HEK293T (cell line): ENCODE data around the gene INPP5A.

Experiments
- CTCF ChIA-PET: fragments of 350-600 bp; formaldehyde crosslinking; extraction: SDS; loops from one replicate; lab custom pipeline; 2021; ENCODE audit warnings: antibody characterized with exemption, inconsistent platforms; lab: Yijun Ruan, JAX
- POLR2A ChIA-PET: fragments of 350-600 bp; formaldehyde crosslinking; extraction: SDS; loops from one replicate; lab custom pipeline; 2020; ENCODE audit warnings: antibody characterized with exemption, inconsistent platforms; lab: Yijun Ruan, JAX
- DNase-seq: peaks from one replicate; pipeline ENCODE4 v3.0.0; 2012; ENCODE audit warnings: mixed read lengths; ENCODE audit errors: extremely low spot score
- ARNT ChIP-seq: fragments of 450-650 bp; IDR thresholded peaks from 2 replicates; pipeline ENCODE4 v1.6.1; 2017; ENCODE audit warnings: mild to moderate bottlenecking
- BHLHE40 ChIP-seq: fragments of 450-650 bp; IDR thresholded peaks from 2 replicates; pipeline ENCODE4 v1.6.1; 2016; ENCODE audit warnings: mild to moderate bottlenecking, moderate library complexity, borderline replicate concordance
- CTBP1 ChIP-seq: fragments of 450-650 bp; IDR thresholded peaks from 2 replicates; pipeline ENCODE4 v1.6.1; 2016; ENCODE audit warnings: borderline replicate concordance
- ELF4 ChIP-seq: fragments of 450-650 bp; IDR thresholded peaks from 2 replicates; pipeline ENCODE4 v1.6.1; 2017; ENCODE audit warnings: antibody characterized with exemption
- FOXA1 ChIP-seq: fragments of 450-650 bp; IDR thresholded peaks from 2 replicates; pipeline ENCODE4 v1.6.1; 2016; ENCODE audit warnings: mild to moderate bottlenecking
- FOXK2 ChIP-seq: fragments of 450-650 bp; IDR thresholded peaks from 2 replicates; pipeline ENCODE4 v1.6.1; 2016; ENCODE audit warnings: mild to moderate bottlenecking
- FOXM1 ChIP-seq: fragments of 450-650 bp; IDR thresholded peaks from 2 replicates; pipeline ENCODE4 v1.6.1; 2017; ENCODE audit warnings: mild to moderate bottlenecking, borderline replicate concordance
- HDGF ChIP-seq: fragments of 450-650 bp; IDR thresholded peaks from 2 replicates; pipeline ENCODE4 v1.6.1; 2017; ENCODE audit warnings: antibody characterized with exemption, borderline replicate concordance
- L3MBTL2 ChIP-seq: fragments of 450-650 bp; conservative IDR thresholded peaks from 2 replicates; pipeline ENCODE4 v1.6.1; 2016; ENCODE audit warnings: mild to moderate bottlenecking
- LEF1 ChIP-seq: fragments of 450-650 bp; IDR thresholded peaks from 2 replicates; pipeline ENCODE4 v1.6.1; 2017; ENCODE audit warnings: mild to moderate bottlenecking, borderline replicate concordance
- NFRKB ChIP-seq: fragments of 450-650 bp; IDR thresholded peaks from 2 replicates; pipeline ENCODE4 v1.6.1; 2016; ENCODE audit warnings: mild to moderate bottlenecking, moderate library complexity
- SP1 ChIP-seq: fragments of 450-650 bp; IDR thresholded peaks from 2 replicates; pipeline ENCODE4 v1.6.1; 2017
- SUZ12 ChIP-seq: fragments of 450-650 bp; IDR thresholded peaks from 2 replicates; pipeline ENCODE4 v1.6.1; 2016; ENCODE audit warnings: mild to moderate bottlenecking
- TARDBP ChIP-seq: fragments of 450-650 bp; IDR thresholded peaks from 2 replicates; pipeline ENCODE4 v1.6.1; 2016
- ZNF384 ChIP-seq: fragments of 450-650 bp; IDR thresholded peaks from 2 replicates; pipeline ENCODE4 v1.6.1; 2016
- TF ChIP-seq, protein P1 (sequence below): fragments of 450-650 bp; IDR thresholded peaks from 2 replicates; pipeline ENCODE4 v1.6.1; 2016

Gene INPP5A

DNA sequence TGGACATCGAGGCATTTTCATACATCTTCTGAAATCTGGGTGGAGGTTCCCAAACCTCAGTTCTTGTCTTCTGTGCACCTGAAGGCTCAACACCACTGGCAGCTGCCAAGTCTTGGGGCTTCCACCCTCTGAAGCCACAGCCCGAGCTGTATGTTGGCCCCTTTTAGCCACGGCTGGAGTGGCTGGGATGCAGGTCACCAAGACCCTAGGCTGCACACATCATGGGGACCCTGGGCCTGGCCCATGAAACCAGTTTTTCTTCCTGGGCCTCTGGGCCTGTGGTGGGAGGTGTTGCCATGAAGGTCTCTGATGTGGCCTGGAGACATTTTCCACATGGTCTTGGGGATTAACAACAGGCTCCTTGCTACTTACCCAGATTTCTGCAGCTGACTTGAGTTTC, 62.1 kb downstream of the INPP5A start:
- no peak for TF ChIP-seq LEF1
- no peak for TF ChIP-seq CTBP1
- POLR2A ChIA-PET: no interaction called here
- no peak for DNase-seq
- CTCF ChIA-PET: no interaction called here

DNA sequence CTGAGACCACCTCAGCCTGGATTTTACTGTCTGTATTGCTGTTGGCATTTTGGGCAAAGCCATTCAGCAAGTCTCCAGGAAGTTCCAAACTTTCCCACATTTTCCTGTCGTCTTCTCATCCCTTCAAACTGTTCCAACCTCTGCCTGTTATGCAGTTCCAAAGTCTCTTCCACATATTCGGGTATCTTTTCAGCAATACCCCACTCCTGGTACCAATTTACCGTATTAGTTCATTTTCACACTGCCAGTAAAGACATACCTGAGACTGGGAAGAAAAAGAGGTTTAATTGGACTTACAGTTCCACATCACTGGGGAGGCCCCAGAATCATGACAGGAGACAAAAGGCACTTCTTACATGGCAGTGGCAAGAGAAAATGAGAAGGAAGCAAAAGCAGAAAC, 62.8 kb downstream of the INPP5A start:
- CTCF ChIA-PET: no interaction called here
- no peak for DNase-seq
- POLR2A ChIA-PET: no interaction called here
- TF ChIP-seq ELF4 (no peak), HDGF (no peak), L3MBTL2 (no peak), FOXA1 (no peak), BHLHE40 (no peak), SUZ12 (no peak)
- TF ChIP-seq, protein P1, sequence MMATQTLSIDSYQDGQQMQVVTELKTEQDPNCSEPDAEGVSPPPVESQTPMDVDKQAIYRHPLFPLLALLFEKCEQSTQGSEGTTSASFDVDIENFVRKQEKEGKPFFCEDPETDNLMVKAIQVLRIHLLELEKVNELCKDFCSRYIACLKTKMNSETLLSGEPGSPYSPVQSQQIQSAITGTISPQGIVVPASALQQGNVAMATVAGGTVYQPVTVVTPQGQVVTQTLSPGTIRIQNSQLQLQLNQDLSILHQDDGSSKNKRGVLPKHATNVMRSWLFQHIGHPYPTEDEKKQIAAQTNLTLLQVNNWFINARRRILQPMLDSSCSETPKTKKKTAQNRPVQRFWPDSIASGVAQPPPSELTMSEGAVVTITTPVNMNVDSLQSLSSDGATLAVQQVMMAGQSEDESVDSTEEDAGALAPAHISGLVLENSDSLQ: no peak

DNA sequence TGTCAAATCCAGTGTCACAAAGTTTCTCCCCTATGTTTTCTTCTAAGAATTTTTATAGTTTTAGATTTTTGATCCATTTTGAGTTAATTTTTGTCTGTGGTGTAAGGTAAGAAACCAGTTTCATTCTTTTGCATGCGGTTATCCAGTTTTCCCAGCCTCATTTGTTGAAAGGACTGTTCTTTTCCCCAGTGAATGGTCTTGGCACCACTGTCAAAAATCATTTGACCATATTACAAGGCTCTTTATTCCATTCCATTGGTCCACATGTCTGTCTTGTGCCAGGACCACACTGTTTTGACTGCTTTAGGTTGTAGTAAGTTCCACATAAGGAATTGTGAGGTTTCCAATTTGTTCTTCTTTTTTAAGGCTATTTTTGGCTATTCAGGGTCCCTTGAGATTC, 64.0 kb downstream of the INPP5A start:
- no peak for TF ChIP-seq TARDBP
- no peak for TF ChIP-seq FOXK2
- TF ChIP-seq HDGF: no peak
- POLR2A ChIA-PET: no interaction called here
- DNase-seq: no peak
- CTCF ChIA-PET: no interaction called here

DNA sequence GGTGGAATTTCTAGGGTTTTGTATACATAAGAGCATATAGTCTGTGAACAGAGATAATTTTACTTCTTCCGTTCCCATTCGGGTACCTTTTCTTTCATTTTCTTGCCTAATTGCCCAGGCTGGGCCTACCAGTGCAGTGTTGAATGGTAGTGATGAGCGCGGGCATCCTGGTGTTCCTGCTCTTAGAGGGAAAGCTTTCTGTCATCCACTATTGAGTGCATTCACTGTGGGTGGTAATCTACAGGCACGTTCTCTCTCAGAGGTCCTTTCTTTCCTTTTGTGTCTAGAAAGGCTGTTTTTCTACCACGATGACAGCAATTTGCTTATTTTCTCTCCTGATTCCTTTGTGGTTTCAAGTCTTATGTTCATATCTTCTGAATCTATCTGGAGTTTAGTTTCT, 65.0 kb downstream of the INPP5A start:
- CTCF ChIA-PET: no interaction called here
- DNase-seq: no peak
- POLR2A ChIA-PET: no interaction called here
- no peak for TF ChIP-seq L3MBTL2
- TF ChIP-seq HDGF: no peak
- TF ChIP-seq SP1: no peak
- TF ChIP-seq NFRKB: no peak
- no peak for TF ChIP-seq ZNF384
- no peak for TF ChIP-seq FOXA1
- TF ChIP-seq LEF1: no peak
- TF ChIP-seq, protein P1: no peak
- no peak for TF ChIP-seq FOXK2
- TF ChIP-seq TARDBP: no peak
- no peak for TF ChIP-seq ELF4
- TF ChIP-seq FOXM1: no peak
- TF ChIP-seq BHLHE40: no peak
- TF ChIP-seq CTBP1: no peak
- TF ChIP-seq SUZ12: no peak
- no peak for TF ChIP-seq ARNT

DNA sequence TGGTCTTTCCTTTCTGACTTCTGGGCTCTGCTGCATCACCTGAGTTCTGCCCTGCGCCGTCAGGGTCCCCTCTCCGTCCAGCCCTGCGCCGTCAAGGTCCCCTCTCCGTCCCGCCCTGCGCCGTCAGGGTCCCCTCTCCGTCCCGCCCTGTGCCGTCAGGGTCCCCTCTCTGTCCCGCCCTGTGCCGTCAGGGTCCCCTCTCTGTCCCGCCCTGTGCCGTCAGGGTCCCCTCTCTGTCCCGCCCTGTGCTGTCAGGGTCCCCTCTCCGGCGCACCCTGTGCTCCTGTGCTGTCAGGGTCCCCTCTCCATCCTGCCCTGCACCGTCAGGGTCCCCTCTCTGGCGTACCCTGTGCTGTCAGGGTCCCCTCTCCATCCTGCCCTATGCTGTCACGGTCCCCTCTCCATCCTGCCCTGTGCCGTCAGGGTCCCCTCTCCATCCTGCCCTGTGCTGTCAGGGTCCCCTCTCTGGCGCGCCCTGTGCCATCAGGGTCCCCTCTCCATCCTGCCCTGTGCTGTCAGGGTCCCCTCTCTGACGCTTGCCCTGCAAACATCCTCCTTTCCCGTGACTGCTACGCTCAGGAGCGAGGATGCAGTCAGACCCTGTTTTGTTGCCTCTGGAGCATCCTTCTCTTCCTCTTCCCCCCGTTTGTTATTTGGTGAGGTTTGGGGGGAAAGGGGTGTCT, 66.4 kb downstream of the INPP5A start:
- POLR2A ChIA-PET: interaction anchor here (1.0 kb wide), 1 partner anchor 10 kb away, joined by 3 read pairs; no protein-coding TSS in a partner anchor
- TF ChIP-seq BHLHE40 (no peak), NFRKB (no peak), FOXA1 (no peak), ELF4 (no peak), HDGF (no peak), L3MBTL2 (no peak), TARDBP (no peak), SP1 (no peak), FOXM1 (no peak), ARNT (no peak), LEF1 (no peak)
- TF ChIP-seq, protein P1: no peak
- no peak for DNase-seq
- CTCF ChIA-PET: no interaction called here

DNA sequence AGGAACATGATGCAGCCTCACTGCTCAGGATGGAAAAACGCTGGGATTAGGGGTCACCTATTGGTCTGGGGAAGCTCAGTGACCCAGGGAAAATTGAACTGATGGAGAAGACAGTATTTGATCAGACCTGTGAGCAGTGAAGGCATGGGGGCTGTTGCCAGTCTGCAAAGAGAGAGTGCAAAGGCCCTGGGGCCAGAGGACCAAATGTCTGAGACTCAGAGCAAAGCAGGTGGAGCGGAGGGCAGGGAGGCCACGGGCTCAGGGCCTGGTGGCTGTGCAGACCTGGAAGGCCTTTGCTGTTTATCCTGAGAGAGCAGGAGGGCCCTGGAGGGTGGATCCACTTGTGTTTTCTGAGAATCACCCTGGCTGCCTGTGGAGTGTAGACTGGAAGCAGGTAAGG, 67.1 kb downstream of the INPP5A start:
- CTCF ChIA-PET: no interaction called here
- TF ChIP-seq, protein P1: no peak
- TF ChIP-seq FOXA1: no peak
- no peak for TF ChIP-seq TARDBP
- no peak for TF ChIP-seq LEF1
- no peak for TF ChIP-seq SP1
- no peak for TF ChIP-seq NFRKB
- no peak for TF ChIP-seq FOXM1
- no peak for TF ChIP-seq L3MBTL2
- TF ChIP-seq ZNF384: no peak
- TF ChIP-seq ARNT: no peak
- no peak for TF ChIP-seq CTBP1
- no peak for TF ChIP-seq FOXK2
- no peak for TF ChIP-seq SUZ12
- DNase-seq: no peak
- POLR2A ChIA-PET: no interaction called here
